GM21529 (cell line): Measurements from ENCODE around the gene LRRC9.
"Not testable (repeated sequence)": the region's sequence is repeated elsewhere in the genome, so short reads cannot be mapped to it uniquely, and the experiment has no call there.

Experiments
- ATAC-seq: cut with Tn5 transposase; IDR thresholded peaks from one replicate; pipeline ENCODE4 v1.9.1; 2021; ENCODE audit not compliant: unreplicated experiment

LRRC9 gene

DNA sequence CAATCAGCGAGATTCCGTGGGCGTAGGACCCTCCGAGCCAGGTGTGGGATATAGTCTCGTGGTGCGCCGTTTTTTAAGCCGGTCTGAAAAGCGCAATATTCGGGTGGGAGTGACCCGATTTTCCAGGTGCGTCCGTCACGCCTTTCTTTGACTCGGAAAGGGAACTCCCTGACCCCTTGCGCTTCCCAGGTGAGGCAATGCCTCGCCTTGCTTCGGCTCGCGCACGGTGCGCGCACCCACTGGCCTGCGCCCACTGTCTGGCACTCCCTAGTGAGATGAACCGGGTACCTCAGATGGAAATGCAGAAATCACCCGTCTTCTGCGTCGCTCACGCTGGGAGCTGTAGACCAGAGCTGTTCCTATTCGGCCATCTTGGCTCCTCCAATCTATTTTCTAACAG is 32.2 kb downstream of the LRRC9 start:
- ATAC-seq, result not testable (repeated sequence)

DNA sequence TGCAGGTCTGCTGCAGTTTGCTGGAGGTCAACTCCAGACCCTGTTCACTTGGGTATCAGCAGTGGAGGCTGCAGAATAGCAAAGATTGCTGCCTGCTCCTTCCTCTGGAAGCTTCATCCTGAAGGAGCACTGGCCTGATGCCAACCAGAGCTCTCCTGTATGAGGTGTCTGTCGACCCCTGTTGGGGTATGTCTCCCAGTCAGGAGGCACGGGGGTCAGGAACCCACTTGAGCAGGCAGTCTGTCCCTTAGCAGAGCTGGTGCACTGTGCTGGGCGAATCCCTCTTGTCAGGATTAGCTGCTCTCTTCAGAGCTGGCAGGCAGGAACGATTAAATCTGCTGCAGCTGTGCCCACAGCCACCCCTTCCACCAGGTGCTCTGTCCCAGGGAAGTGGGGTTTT is 37.9 kb downstream of the LRRC9 start:
- ATAC-seq, result not testable (repeated sequence)

GRCh38 chr14:59959668-59960067 is 39.7 kb downstream of the LRRC9 start:
- no peak for ATAC-seq

- ATAC-seq, result peak; percentile 40
These were observed 41.6 kb downstream of the LRRC9 start for GRCh38 chr14:59961518-59962062.

- peak; percentile 16 for ATAC-seq
These were observed 44.5 kb downstream of the LRRC9 start for GRCh38 chr14:59964251-59965007.

- no peak for ATAC-seq
These were observed 49.4 kb downstream of the LRRC9 start for GRCh38 chr14:59969319-59969718.

DNA sequence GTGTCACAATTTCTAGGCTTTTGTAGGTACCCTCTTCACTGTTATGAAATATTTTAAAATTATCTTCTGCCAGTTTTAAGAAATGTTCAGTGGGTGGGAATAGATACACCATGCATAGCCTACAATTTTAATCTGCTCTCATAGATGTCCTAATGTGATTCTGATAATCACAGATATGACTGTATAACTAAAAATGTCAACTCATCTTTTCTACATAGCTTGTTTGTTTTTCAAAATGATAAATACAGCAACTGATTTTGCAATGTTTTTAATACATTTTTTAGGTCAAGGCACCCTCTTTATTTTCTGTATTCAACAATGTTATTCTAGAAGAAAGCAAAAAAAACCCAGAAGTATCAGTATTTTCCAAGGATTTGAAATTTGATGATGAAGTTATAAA is 61.6 kb downstream of the LRRC9 start:
- ATAC-seq, result no peak

- no peak for ATAC-seq
These were observed 63.1 kb downstream of the LRRC9 start for GRCh38 chr14:59983048-59983447.

- ATAC-seq, result no peak
These were observed 66.7 kb downstream of the LRRC9 start for GRCh38 chr14:59986556-59987059.

DNA sequence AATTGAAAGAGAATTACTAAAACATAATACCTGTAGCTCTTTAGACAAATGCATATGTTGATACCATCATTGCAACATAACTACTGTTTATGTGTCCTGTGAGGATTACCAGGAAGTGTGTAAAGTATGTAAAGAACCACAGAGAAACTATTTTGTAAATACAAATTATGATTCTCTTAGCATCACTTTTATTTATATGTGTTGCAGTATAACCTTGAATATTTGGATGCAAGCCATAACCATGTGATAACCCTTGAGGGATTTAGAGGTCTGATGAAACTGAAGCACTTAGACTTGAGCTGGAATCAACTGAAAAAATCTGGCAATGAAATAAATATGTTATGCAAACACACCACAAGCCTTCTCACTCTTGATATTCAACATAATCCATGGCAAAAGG is 77.5 kb downstream of the LRRC9 start:
- ATAC-seq, result no peak

DNA sequence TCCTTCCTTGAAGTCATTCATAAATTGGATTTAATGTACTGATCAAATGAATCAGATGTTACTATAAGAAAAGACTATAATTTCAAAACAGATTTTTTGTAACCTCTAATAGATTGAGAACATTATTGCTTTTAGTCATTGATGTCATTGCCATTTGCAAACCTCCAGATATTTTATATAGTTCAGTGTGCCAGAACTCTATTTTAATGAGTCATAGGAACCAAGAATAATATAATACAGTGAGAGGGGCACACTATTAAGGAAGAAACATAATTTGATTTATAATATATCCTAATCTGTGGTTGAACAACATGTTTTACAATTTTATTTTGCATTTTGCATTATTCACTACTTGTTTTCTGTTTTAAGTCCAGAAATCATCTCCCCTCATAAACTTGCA is 78.0 kb downstream of the LRRC9 start:
- ATAC-seq, result no peak

GRCh38 chr14:59998564-59998963 is 78.6 kb downstream of the LRRC9 start:
- ATAC-seq, result no peak

DNA sequence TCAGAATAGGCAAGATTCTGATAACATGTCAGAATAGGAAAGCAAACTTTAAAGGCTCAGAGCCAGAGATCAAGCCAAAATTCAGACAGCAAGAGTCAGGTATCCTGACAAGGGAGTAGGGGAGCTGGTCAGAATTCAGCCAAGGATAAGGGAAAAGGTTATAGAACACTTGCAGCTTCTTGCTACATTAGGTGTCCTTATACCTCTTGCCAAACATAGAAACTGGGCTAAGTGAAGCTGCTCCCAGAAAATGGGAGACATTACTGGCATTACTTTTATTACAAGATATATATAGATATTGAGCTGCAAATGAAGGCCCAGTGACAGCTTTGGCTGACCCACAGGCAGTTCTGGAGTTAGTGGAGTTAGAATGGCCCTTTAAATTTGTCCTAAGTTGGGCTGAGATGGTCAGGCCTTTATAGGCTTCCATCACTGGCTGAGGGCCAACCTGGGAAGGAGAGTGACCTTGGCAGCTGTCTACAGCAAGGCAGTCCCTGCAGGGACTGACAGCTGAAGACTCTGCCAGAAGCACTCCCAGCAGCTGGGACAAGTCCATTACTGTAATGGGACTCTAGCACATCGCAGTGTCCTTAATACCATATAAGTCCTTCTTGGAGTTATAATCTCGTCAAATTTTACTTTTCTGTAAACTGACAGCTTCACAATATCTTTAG is 83.0 kb downstream of the LRRC9 start:
- ATAC-seq, result no peak

DNA sequence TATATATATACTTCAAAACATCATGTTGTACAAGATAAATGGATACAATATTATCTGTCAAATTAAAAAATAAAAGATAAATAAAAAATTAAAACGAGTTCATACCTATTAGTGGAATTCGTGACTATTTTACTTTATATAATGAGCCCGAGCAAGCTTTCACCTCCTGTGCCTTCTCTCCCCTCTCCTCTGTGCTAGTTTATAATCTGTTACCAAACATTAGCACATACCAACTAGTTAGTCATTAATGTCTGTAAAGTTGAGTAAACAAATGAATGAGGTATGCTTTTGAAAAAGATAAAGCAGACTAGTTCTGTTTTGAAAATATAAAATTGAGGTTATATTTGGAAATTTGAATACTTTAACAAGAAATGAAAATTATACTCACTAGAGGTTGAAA is 84.0 kb downstream of the LRRC9 start:
- ATAC-seq, result no peak

DNA sequence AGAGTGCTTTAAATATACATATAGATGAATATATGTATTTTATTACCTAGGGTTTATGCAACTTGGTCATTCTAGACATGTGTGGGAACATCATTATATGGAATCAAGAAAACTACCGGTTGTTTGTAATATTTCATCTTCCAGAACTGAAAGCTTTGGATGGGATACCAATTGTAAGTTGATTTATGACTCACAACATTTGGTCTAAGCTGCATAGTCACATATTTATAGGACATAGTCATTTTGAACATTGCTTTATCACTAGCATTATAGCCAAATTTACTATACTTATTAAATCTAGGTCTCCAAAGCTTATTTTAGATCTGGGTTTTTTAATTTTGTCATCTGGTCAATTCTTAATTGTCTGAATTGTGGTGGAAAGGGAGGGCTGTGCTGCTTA is 88.1 kb downstream of the LRRC9 start:
- no peak for ATAC-seq

DNA sequence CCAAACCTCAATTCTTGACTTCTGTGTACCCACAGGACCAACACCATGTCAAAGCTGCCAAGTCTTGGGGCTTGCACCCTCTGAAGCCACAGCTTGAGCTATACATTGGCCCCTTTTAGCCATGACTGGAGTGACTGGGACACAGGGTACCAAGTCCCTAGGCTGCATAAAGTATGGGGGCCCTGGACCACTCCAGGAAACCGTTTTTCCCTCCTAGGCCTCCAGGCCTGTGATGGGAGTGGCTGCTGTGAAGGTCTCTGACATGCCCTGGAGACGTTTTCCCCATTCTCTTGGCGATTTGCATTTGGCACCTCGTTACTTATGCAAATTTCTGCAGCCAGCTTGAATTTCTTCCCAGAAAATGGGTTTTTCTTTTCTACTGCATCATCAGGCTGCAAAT is 90.3 kb downstream of the LRRC9 start:
- not testable (repeated sequence) for ATAC-seq

DNA sequence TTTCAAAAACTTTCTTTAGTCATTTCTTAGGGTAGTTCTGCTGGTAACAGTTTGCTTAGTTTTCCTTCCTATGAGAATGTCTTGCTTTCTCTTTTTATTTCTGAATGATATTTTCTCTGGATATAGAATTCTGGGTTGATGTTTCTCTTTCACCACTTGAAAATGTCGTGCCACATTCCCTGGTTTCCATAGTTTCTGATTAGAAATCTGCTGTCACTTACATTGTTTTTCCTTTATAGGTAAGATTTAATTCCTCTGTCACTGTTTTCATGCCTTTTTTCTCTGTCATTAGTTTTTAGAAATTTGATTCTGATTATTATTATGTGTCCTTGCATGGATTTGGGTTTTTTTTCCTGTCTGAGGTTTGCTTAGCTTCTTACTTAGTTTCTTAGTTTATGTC is 94.5 kb downstream of the LRRC9 start:
- ATAC-seq, result no peak

DNA sequence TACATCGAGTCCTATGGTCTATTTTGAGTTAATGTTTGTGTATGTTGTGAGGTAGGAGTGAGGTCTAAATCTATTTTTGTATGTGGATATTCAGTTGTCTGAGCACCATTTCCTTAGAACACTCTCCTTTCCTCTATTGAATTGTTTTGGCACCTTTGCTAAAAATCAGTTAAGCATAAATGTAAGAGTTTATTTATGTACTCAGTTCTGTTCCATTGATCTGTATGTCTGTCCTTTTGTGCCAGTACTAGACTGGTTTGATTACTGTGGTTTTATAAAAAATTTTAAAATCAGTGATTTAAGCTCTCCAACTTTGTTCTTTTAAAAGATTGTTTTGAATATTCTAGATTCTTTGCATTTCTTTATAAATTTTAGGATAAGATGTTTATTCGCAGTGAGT is 101.7 kb downstream of the LRRC9 start:
- ATAC-seq, result no peak

DNA sequence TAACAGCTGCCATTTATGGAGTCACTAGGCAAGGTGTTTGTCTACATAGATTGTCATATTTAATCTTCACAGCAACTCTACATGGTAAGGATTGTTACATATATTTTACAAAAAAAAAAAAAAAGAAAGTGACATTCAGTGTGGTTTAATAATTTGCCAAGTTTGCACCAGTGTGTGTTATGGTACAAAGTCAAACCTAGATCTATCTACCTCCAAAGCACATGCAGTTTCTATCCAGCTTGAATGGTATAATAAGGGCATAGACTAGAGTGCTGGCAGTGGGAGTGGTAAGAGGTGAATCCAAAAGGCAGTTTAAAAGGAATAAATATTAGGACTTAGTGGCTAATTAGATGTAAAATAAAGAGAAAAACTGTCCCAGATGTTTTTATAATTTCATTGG is 105.6 kb downstream of the LRRC9 start:
- no peak for ATAC-seq

GRCh38 chr14:60035177-60035576 is 115.2 kb downstream of the LRRC9 start:
- no peak for ATAC-seq

- not testable (repeated sequence) for ATAC-seq
These were observed 128.0 kb downstream of the LRRC9 start for GRCh38 chr14:60047976-60048375.

DNA sequence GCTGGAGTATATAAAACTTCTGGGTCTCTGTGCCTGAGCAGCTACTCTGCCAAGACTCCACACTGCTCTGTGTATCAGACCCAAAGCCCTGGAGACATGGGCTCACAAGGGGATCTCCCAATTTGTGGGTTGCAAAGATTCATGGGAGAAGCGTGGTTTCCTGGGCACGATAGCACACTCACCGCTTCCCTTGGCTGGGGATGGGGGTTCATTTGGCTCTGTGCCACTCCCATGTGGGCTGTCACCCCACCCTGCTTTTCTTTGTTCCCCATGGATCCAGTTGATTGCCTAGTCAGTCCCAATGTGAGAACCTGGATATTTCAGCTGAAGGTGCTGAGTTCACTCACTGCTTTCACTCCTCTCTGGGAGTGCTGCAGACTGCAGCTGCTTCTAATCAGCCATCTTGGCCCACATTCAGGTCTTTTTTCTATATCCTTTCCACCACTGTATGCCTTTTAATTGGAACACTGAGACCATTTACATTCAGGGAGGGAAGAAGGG is 131.8 kb downstream of the LRRC9 start:
- no peak for ATAC-seq
